Mesendoderm (in vitro differentiated cells): ENCODE results near the gene SMG1.
"Not testable (repeated sequence)": the region's sequence is repeated elsewhere in the genome, so short reads cannot be mapped to it uniquely, and the experiment has no call there.

ENCODE experiments used
- DNase-seq: peaks from one replicate; pipeline ENCODE4 v3.0.0; 2013
- H2AK5ac ChIP-seq: 2 replicates; pipeline ENCODE4 v1.6.1; 2013; ENCODE audit warnings: low read length, inconsistent platforms
- H2BK120ac ChIP-seq: 2 replicates; pipeline ENCODE4 v1.6.1; 2013; ENCODE audit warnings: low read depth, mild to moderate bottlenecking, low read length, moderate library complexity, mixed read lengths
- H2BK15ac ChIP-seq: replicated peaks from 2 replicates; pipeline ENCODE4 v1.6.1; 2013; ENCODE audit warnings: low read depth, mild to moderate bottlenecking, moderate library complexity
- H2BK5ac ChIP-seq: 2 replicates; pipeline ENCODE4 v1.6.1; 2013; ENCODE audit warnings: low read length, inconsistent platforms
- H3K18ac ChIP-seq: 2 replicates; pipeline ENCODE4 v1.6.1; 2013; ENCODE audit warnings: mild to moderate bottlenecking, low read length, mixed read lengths
- H3K23ac ChIP-seq: one replicate; pipeline ENCODE4 v1.6.1; 2013; ENCODE audit warnings: low read length
- H3K27ac ChIP-seq: 2 replicates; pipeline ENCODE4 v1.5.1; 2013; ENCODE audit warnings: low read depth, mild to moderate bottlenecking, inconsistent platforms, low read length, moderate library complexity
- H3K27me3 ChIP-seq: 2 replicates; pipeline ENCODE4 v1.6.1; 2013; ENCODE audit warnings: low read length, control low read depth, mild to moderate bottlenecking, inconsistent platforms; ENCODE audit not compliant: insufficient read depth, poor library complexity
- H3K36me3 ChIP-seq: 2 replicates; pipeline ENCODE4 v1.6.1; 2013; ENCODE audit warnings: low read length, inconsistent platforms; ENCODE audit not compliant: control insufficient read depth, insufficient read depth
- H3K4ac ChIP-seq: one replicate; pipeline ENCODE4 v1.6.1; 2013; ENCODE audit warnings: low read depth, mild to moderate bottlenecking, low read length, moderate library complexity
- H3K4me1 ChIP-seq: 2 replicates; pipeline ENCODE4 v1.6.1; 2013; ENCODE audit warnings: low read depth, low read length, inconsistent platforms; ENCODE audit not compliant: control insufficient read depth
- H3K4me2 ChIP-seq: 2 replicates; pipeline ENCODE4 v1.6.1; 2013; ENCODE audit warnings: low read length
- H3K4me3 ChIP-seq: 2 replicates; pipeline ENCODE4 v1.5.1; 2013; ENCODE audit warnings: mild to moderate bottlenecking, low read length
- H3K56ac ChIP-seq: one replicate; pipeline ENCODE4 v1.6.1; 2013; ENCODE audit warnings: low read length
- H3K79me1 ChIP-seq: 2 replicates; pipeline ENCODE4 v1.6.1; 2013; ENCODE audit warnings: low read length, inconsistent platforms
- H3K79me2 ChIP-seq: 2 replicates; pipeline ENCODE4 v1.6.1; 2013; ENCODE audit warnings: mild to moderate bottlenecking, low read length; ENCODE audit not compliant: control insufficient read depth, insufficient read depth
- H3K9ac ChIP-seq: 2 replicates; pipeline ENCODE4 v1.6.1; 2013; ENCODE audit warnings: low read length, inconsistent platforms
- H4K5ac ChIP-seq: one replicate; pipeline ENCODE4 v1.6.1; 2013; ENCODE audit warnings: low read length
- H4K8ac ChIP-seq: one replicate; pipeline ENCODE4 v1.6.1; 2013; ENCODE audit warnings: low read depth, mild to moderate bottlenecking, control low read depth, low read length, moderate library complexity
- WGBS: extraction: QIAGEN DNeasy Blood & Tissue Kit; methylation state at CpG from one replicate; pipeline ENCODE4 v1.1.7; 2013; ENCODE audit warnings: low lambda C conversion rate, missing lambda C conversion rate; ENCODE audit not compliant: insufficient coverage; ENCODE audit errors: extremely low coverage; 5-methylcytosine and 5-hydroxymethylcytosine counted together

The SMG1 gene

DNA sequence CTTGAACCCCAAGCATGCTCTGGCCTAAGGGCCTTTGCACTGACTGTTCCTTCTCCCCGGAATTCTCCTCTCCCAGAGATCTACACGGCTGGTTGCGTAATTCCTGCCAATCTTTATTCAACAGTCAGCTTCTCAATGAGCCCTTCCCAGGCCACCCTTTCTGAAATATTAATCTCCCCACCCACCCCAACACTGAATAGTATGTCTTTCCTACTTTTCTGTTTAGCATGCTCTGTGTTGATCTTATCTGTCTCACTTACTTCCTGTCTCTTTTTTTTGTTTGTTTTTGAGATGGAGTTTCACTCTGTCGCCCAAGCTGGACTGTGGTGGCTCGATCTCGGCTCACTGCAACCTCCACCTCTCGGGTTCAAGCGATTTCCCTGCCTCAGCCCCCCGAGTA is 169.6 kb downstream of the SMG1 start:
- not testable (repeated sequence) for H3K4me2 ChIP-seq, H3K79me1 ChIP-seq, H3K9ac ChIP-seq, H2BK15ac ChIP-seq, DNase-seq, H3K27me3 ChIP-seq, H3K79me2 ChIP-seq, H3K4me3 ChIP-seq, H4K8ac ChIP-seq, H3K23ac ChIP-seq, H2AK5ac ChIP-seq, H3K56ac ChIP-seq, H3K36me3 ChIP-seq, H3K27ac ChIP-seq, H4K5ac ChIP-seq, H3K4ac ChIP-seq, H3K18ac ChIP-seq, H3K4me1 ChIP-seq, H2BK5ac ChIP-seq, H2BK120ac ChIP-seq
- no CpG with 5 or more reads among the region's 9 CpGs for WGBS
